C4-2B (cell line): ENCODE data around the gene IL17C.

ENCODE experiments used
- ZFX ChIP-seq: fragments of 450-650 bp; IDR thresholded peaks from 2 replicates; pipeline ENCODE4 v1.6.1; 2017
- TF ChIP-seq, protein P1 (sequence below): fragments of 450-650 bp; conservative IDR thresholded peaks from 2 replicates; pipeline ENCODE4 v1.5.1; 2017; ENCODE audit warnings: mild to moderate bottlenecking

DNA sequence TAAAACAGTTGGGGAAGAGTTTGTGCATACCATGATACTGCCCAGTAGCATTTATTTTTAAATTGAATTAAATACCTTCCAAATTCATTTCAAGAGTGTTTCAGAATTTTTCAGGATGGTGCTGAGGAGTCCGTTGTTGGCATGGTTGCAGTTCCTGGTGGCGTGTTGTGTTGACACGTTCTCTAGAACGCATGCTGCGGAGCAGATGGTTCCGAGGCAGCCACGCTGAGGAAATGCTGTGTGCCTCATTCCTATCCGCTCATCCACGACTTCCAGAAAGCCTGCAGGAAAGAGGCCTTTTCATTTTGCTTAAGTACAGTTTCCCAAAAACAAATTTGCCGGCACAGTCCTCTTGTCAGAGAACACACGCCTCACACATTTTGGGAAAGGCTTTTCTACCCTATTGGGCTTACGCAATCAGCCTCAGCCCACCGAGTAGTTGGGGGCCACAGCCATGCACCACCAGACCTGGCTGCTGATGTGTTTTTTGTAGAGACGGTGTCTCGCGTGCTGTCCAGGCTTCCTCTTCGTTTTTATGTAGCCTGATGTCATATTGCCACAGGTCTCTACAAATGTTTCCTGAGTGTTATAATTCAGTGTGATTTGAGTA, 32.1 kb upstream of the IL17C start:
- TF ChIP-seq, protein P1, sequence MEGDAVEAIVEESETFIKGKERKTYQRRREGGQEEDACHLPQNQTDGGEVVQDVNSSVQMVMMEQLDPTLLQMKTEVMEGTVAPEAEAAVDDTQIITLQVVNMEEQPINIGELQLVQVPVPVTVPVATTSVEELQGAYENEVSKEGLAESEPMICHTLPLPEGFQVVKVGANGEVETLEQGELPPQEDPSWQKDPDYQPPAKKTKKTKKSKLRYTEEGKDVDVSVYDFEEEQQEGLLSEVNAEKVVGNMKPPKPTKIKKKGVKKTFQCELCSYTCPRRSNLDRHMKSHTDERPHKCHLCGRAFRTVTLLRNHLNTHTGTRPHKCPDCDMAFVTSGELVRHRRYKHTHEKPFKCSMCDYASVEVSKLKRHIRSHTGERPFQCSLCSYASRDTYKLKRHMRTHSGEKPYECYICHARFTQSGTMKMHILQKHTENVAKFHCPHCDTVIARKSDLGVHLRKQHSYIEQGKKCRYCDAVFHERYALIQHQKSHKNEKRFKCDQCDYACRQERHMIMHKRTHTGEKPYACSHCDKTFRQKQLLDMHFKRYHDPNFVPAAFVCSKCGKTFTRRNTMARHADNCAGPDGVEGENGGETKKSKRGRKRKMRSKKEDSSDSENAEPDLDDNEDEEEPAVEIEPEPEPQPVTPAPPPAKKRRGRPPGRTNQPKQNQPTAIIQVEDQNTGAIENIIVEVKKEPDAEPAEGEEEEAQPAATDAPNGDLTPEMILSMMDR = no peak
- no peak for TF ChIP-seq ZFX
